Prostate gland (tissue), 2 donors: ENCODE results near the gene ZNF385B. TPM values are rescaled to one million over a fixed set of nuclear protein-coding genes. Genes with fewer than 3 reads are reported as not detected.

Source experiments
- DNase-seq: peaks from one replicate; pipeline ENCODE4 v3.0.0-alpha.2; 2019; ENCODE audit warnings: low spot score
- H3K27ac ChIP-seq, 2 donors: fragments of 200-600 bp; sonication (generic); 2 replicates each; pipeline ENCODE4 v1.5.1; 2017 to 2019
- H3K27me3 ChIP-seq: fragments of 200-600 bp; sonication (generic); replicated peaks from 2 replicates; pipeline ENCODE4 v1.5.1; 2019; ENCODE audit not compliant: insufficient read depth
- H3K36me3 ChIP-seq, 2 donors: fragments of 200-600 bp; sonication (generic); 1 replicate in 1 of 2; 2 replicates in 1 of 2; pipeline versions ENCODE4 v1.5.1 to v1.8.1; 2017 to 2019
- H3K4me1 ChIP-seq: fragments of 200-600 bp; sonication (generic); replicated peaks from 2 replicates; pipeline ENCODE4 v1.5.1; 2019
- H3K4me3 ChIP-seq, 2 donors: fragments of 200-600 bp; sonication (generic); 2 replicates each; pipeline ENCODE4 v1.5.1; 2017 to 2019
- H3K9me3 ChIP-seq: fragments of 200-600 bp; sonication (generic); 2 replicates; pipeline ENCODE4 v1.5.1; 2017
- CTCF ChIP-seq, 4 experiments: fragments of 200-600 bp in 2 of 4; fragments of 450-650 bp in 2 of 4; sonication (generic) in 2 of 4; IDR thresholded peaks; 1 replicate in 3 of 4; 2 replicates in 1 of 4; pipeline ENCODE4 v1.5.1; 2016 to 2019; ENCODE audit warnings: antibody characterized with exemption in 4 of 4, mild to moderate bottlenecking in 2 of 4, moderate library complexity in 2 of 4
- POLR2A ChIP-seq: fragments of 450-650 bp; IDR thresholded peaks from one replicate; pipeline ENCODE4 v1.6.1; 2016; ENCODE audit warnings: antibody characterized with exemption, mild to moderate bottlenecking
- POLR2AphosphoS5 ChIP-seq: sonication (generic); formaldehyde crosslinking; IDR thresholded peaks from one replicate; pipeline ENCODE4 v1.6.1; 2017; ENCODE audit warnings: antibody characterized with exemption
- WGBS: methylation state at CpG from one replicate; pipeline ENCODE4 v1.1.5; 2018; 5-methylcytosine and 5-hydroxymethylcytosine counted together
- intact Hi-C: fragments of 100-400 bp; cut with DNase I; formaldehyde crosslinking; loops from one replicate; pipeline ENCODE4 v1.14.2; 2022
- total RNA-seq, 2 donors: library from RNA; depleted of rRNA; stranded (reverse); fragments of >200 nt; gene quantifications; one replicate each; pipeline ENCODE4 v1.1.0, GENCODE V29; 2016

The ZNF385B gene
- total RNA-seq, 2 donors from 2014 or later, result 4.9 to 35.7 TPM

GRCh38 chr2:179749210-179749609 is 112.2 kb downstream of the ZNF385B start:
- intact Hi-C loops, result no loop called here
- H3K9me3 ChIP-seq, result no peaks in the 10 kb centered on the region
- H3K36me3 ChIP-seq, result no peaks in the 10 kb centered on the region
- H3K4me3 ChIP-seq, result no peak overlapping the region
- no peaks in the 10 kb centered on the region for H3K27me3 ChIP-seq
- no peaks in the 10 kb centered on the region for H3K4me1 ChIP-seq
- DNase-seq, result no peak
- TF ChIP-seq POLR2A, result no peak
- H3K27ac ChIP-seq, result no peak overlapping the region
- 45% methylated on average over 1 of the region's 1 CpG for WGBS

- 79% methylated on average over 5 of the region's 5 CpGs for WGBS
- H3K36me3 ChIP-seq, result no peaks in the 10 kb centered on the region
- H3K4me3 ChIP-seq, result no peak overlapping the region
- no peaks in the 10 kb centered on the region for H3K27me3 ChIP-seq
- no peak for DNase-seq
- H3K4me1 ChIP-seq, result no peaks in the 10 kb centered on the region
- H3K27ac ChIP-seq, result no peak overlapping the region
- H3K9me3 ChIP-seq, result no peaks in the 10 kb centered on the region
- TF ChIP-seq POLR2AphosphoS5 (no peak), POLR2A (no peak), CTCF (IDR thresholded peaks at IDR 0.05) (no peak)
- intact Hi-C loops, result no loop called here
Measured at GRCh38 chr2:179746981-179747380, 114.4 kb downstream of the ZNF385B start.

- H3K9me3 ChIP-seq, result no peaks in the 10 kb centered on the region
- H3K4me1 ChIP-seq, result no peaks in the 10 kb centered on the region
- DNase-seq, result no peak
- H3K4me3 ChIP-seq, result no peak overlapping the region
- H3K27ac ChIP-seq, result no peak overlapping the region
- no peaks in the 10 kb centered on the region for H3K36me3 ChIP-seq
- WGBS, result 60% methylated on average over 5 of the region's 5 CpGs
- intact Hi-C loops, result no loop called here
- H3K27me3 ChIP-seq, result no peaks in the 10 kb centered on the region
- TF ChIP-seq POLR2A (no peak), CTCF (IDR thresholded peaks at IDR 0.05) (no peak), POLR2AphosphoS5 (no peak)
Measured at GRCh38 chr2:179745635-179746256, 115.7 kb downstream of the ZNF385B start.

- intact Hi-C loops, result no loop called here
- H3K36me3 ChIP-seq, result no peaks in the 10 kb centered on the region
- H3K27ac ChIP-seq, result no peak overlapping the region
- 77% methylated on average over 5 of the region's 5 CpGs for WGBS
- no peak overlapping the region for H3K4me3 ChIP-seq
- TF ChIP-seq POLR2AphosphoS5 (no peak), POLR2A (no peak), CTCF (IDR thresholded peaks at IDR 0.05) (no peak)
- H3K4me1 ChIP-seq, result no peaks in the 10 kb centered on the region
- H3K27me3 ChIP-seq, result no peaks in the 10 kb centered on the region
- no peak for DNase-seq
- no peaks in the 10 kb centered on the region for H3K9me3 ChIP-seq
Measured at GRCh38 chr2:179744401-179744800, 117.0 kb downstream of the ZNF385B start.

GRCh38 chr2:179741317-179741716 is 120.1 kb downstream of the ZNF385B start:
- H3K27me3 ChIP-seq, result no peaks in the 10 kb centered on the region
- no peaks in the 10 kb centered on the region for H3K4me1 ChIP-seq
- no peaks in the 10 kb centered on the region for H3K36me3 ChIP-seq
- no peak for DNase-seq
- no peaks in the 10 kb centered on the region for H3K9me3 ChIP-seq
- H3K4me3 ChIP-seq, result no peak overlapping the region
- no peak overlapping the region for H3K27ac ChIP-seq
- intact Hi-C loops, result no loop called here
- TF ChIP-seq POLR2A (no peak), CTCF (IDR thresholded peaks at IDR 0.05) (no peak)
